Ovary (tissue), 9 donors: ENCODE data around the gene SMOC2. TPM values are rescaled to one million over a fixed set of nuclear protein-coding genes. Genes with fewer than 3 reads are reported as not detected.

ENCODE experiments used
- DNase-seq, 5 donors: peaks; one replicate each; pipeline ENCODE4 v3.0.0-alpha.2; 2019 to 2020
- H3K27ac ChIP-seq, 2 donors: fragments of 200-600 bp; one replicate each; pipeline versions ENCODE4 v1.5.1 to v1.8.0; 2019 to 2022
- H3K27me3 ChIP-seq: fragments of 200-600 bp; one replicate; pipeline ENCODE4 v1.8.0; 2022
- H3K36me3 ChIP-seq: fragments of 200-600 bp; sonication (generic); one replicate; pipeline ENCODE4 v1.5.1; 2019
- H3K4me1 ChIP-seq: one replicate; pipeline ENCODE4 v1.8.1; 2013; ENCODE audit warnings: mild to moderate bottlenecking, moderate library complexity; ENCODE audit not compliant: insufficient read depth
- H3K4me3 ChIP-seq: fragments of 200-600 bp; sonication (generic); one replicate; pipeline ENCODE4 v1.5.1; 2017
- H3K9me3 ChIP-seq, 2 donors: fragments of 200-600 bp in 1 of 2; sonication (generic) in 1 of 2; one replicate each; pipeline versions ENCODE4 v1.5.1 to v1.8.1; 2013 to 2019; ENCODE audit warnings: mild to moderate bottlenecking in 1 of 2, moderate library complexity in 1 of 2
- CTCF ChIP-seq, 3 donors: fragments of 450-650 bp in 2 of 3; fragments of 200-600 bp in 1 of 3; IDR thresholded peaks; one replicate each; pipeline versions ENCODE4 v1.5.1 to v1.8.0; 2016 to 2022; ENCODE audit warnings: antibody characterized with exemption in 3 of 3, mild to moderate bottlenecking in 1 of 3
- EP300 ChIP-seq: sonication (generic); formaldehyde crosslinking; IDR thresholded peaks from one replicate; pipeline ENCODE4 v1.6.1; 2017; ENCODE audit warnings: antibody characterized with exemption
- POLR2A ChIP-seq: fragments of 450-650 bp; IDR thresholded peaks from one replicate; pipeline ENCODE4 v1.6.1; 2017; ENCODE audit warnings: antibody characterized with exemption, mild to moderate bottlenecking, moderate library complexity
- WGBS, 3 donors: extraction: QIAGEN DNeasy Blood & Tissue Kit in 1 of 3; methylation state at CpG; one replicate each; pipeline versions ENCODE4 v1.1.5 to v1.1.7; 2013 to 2017; 5-methylcytosine and 5-hydroxymethylcytosine counted together
- intact Hi-C, 4 donors: fragments of 100-400 bp; cut with DNase I; formaldehyde crosslinking; loops; one replicate each; pipeline versions ENCODE4 v1.11.0 to v1.15.1; 2022 to 2023
- polyA plus RNA-seq, 2 donors: library from polyadenylated mRNA; stranded (reverse); fragments of 200-250 nt in 1 of 2; fragments of 350-450 nt in 1 of 2; fragmentation: Illumina TruSeq in 1 of 2; extraction: RNeasy Lipid Tissue Mini Kit (QIAGEN cat#74804) in 1 of 2; gene quantifications; one replicate each; pipeline ENCODE4 v1.2.3, GENCODE V29; 2013 to 2014
- total RNA-seq, 7 donors: library from RNA; depleted of rRNA in 2 of 7; stranded (reverse); fragments of >200 nt in 2 of 7; fragmentation: NEBNext Ultra II Directional in 3 of 7; extraction: Animal tissue kit (Norgen Biotek cat#: 25700) in 3 of 7; gene quantifications; one replicate each; pipeline versions ENCODE4 v1.1.0 to v1.2.4, GENCODE V29; 2016 to 2023
- donor health status: DM: no; HTN: no; CAD: no; lungs with moderate emphysema.
- donor health status: DM: no; HTN: no; CAD: no.
- donor health status: Bipolar disorder and iron deficiency.
- donor health status: DM: yes; HTN: yes; CAD: no.
- donor health status: DM: no; HTN: no; CAD: no.
- donor health status: DM: yes; HTN: yes; CAD: no.

The SMOC2 gene
- total and polyA plus RNA-seq, 9 donors, result 84.4 to 272 (median 129) TPM

- peaks cover 2% of the 10 kb centered on the region for H3K4me1 ChIP-seq
- no peaks in the 10 kb centered on the region for H3K9me3 ChIP-seq
- H3K27ac ChIP-seq, result no peak overlapping the region
- no peak for DNase-seq
- TF ChIP-seq CTCF (IDR thresholded peaks at IDR 0.05) (no peak), POLR2A (no peak), EP300 (no peak)
- H3K4me3 ChIP-seq, result no peak overlapping the region
- intact Hi-C loops, result no loop called here
- WGBS, 3 donors, result 75 to 94% (median 83%) methylated on average over 4 of the region's 4 CpGs
- no peaks in the 10 kb centered on the region for H3K36me3 ChIP-seq
- no peaks in the 10 kb centered on the region for H3K27me3 ChIP-seq
Measured at GRCh38 chr6:168599118-168599494, 158.1 kb downstream of the SMOC2 start.

GRCh38 chr6:168599769-168600330 lies 158.9 kb downstream of the SMOC2 start:
- DNase-seq, result no peak
- WGBS, 3 donors, result 95 to 96% (median 96%) methylated on average over 11 of the region's 11 CpGs
- no peaks in the 10 kb centered on the region for H3K27me3 ChIP-seq

GRCh38 chr6:168600381-168600780 lies 159.4 kb downstream of the SMOC2 start:
- H3K36me3 ChIP-seq, result no peaks in the 10 kb centered on the region
- intact Hi-C loops, result no loop called here
- H3K27me3 ChIP-seq, result no peaks in the 10 kb centered on the region
- TF ChIP-seq POLR2A, result no peak
- WGBS, 3 donors, result 95 to 98% (median 96%) methylated on average over 11 of the region's 11 CpGs
- peaks cover 2% of the 10 kb centered on the region for H3K4me1 ChIP-seq
- no peaks in the 10 kb centered on the region for H3K9me3 ChIP-seq
- DNase-seq, result no peak
- H3K4me3 ChIP-seq, result no peak overlapping the region
- H3K27ac ChIP-seq, result no peak overlapping the region

More at GRCh38 chr6:168599769-168600330, 158.9 kb downstream of the SMOC2 start:
- intact Hi-C loops, result no loop called here
- H3K27ac ChIP-seq, result no peak overlapping the region
- H3K9me3 ChIP-seq, result no peaks in the 10 kb centered on the region
- H3K4me1 ChIP-seq, result peaks cover 2% of the 10 kb centered on the region
- TF ChIP-seq POLR2A (no peak), EP300 (no peak), CTCF (IDR thresholded peaks at IDR 0.05) (no peak)
- no peak overlapping the region for H3K4me3 ChIP-seq
- H3K36me3 ChIP-seq, result no peaks in the 10 kb centered on the region

- Histone ChIP-seq H3K36me3 (no peaks in the 10 kb centered on the region), H3K9me3 (no peaks in the 10 kb centered on the region), H3K27me3 (no peaks in the 10 kb centered on the region), H3K27ac (no peak overlapping the region), H3K4me1 (peaks cover 2% of the 10 kb centered on the region), H3K4me3 (no peak overlapping the region)
- intact Hi-C loops, result no loop called here
- TF ChIP-seq CTCF (IDR thresholded peaks at IDR 0.05) (no peak), EP300 (no peak), POLR2A (no peak)
- DNase-seq, result no peak
- WGBS, 3 donors, result 78 to 91% (median 87%) methylated on average over 17 of the region's 17 CpGs
Measured at GRCh38 chr6:168601111-168601510, 160.1 kb downstream of the SMOC2 start.

GRCh38 chr6:168601546-168601945 lies 160.6 kb downstream of the SMOC2 start:
- TF ChIP-seq EP300, result no peak
- no peak for TF ChIP-seq CTCF (IDR thresholded peaks at IDR 0.05)
- no peak for TF ChIP-seq POLR2A
- Histone ChIP-seq H3K4me3 (no peak overlapping the region), H3K9me3 (no peaks in the 10 kb centered on the region), H3K36me3 (no peaks in the 10 kb centered on the region), H3K4me1 (peaks cover 2% of the 10 kb centered on the region), H3K27me3 (no peaks in the 10 kb centered on the region), H3K27ac (no peak overlapping the region)
- DNase-seq, result no peak
- intact Hi-C loops, result no loop called here
- WGBS, 3 donors, result 79 to 91% (median 86%) methylated on average over 10 of the region's 10 CpGs
